AG04449 (cell line): ENCODE data around the gene KLHL28.

Source experiments
- CTCF ChIA-PET: fragments of 350-600 bp; formaldehyde crosslinking; extraction: SDS; loops from one replicate; lab custom pipeline; 2021; ENCODE audit warnings: antibody characterized with exemption; lab: Yijun Ruan, JAX
- POLR2A ChIA-PET: fragments of 400-600, 350-600 bp; formaldehyde crosslinking; extraction: SDS; loops from one replicate; lab custom pipeline; 2020; ENCODE audit warnings: antibody characterized with exemption, inconsistent platforms; lab: Yijun Ruan, JAX
- DNase-seq: peaks from one replicate; pipeline ENCODE4 v3.0.0-alpha.2; 2010; ENCODE audit warnings: low read depth, low spot score
- H3K4me3 ChIP-seq: 2 replicates; pipeline ENCODE4 v1.5.1; 2011; ENCODE audit warnings: low read depth, mild to moderate bottlenecking, control low read depth, low read length
- TF ChIP-seq, protein P1 (sequence below): IDR thresholded peaks from one replicate; pipeline ENCODE4 v1.5.1; 2011; ENCODE audit warnings: mild to moderate bottlenecking, moderate library complexity, low read length, control low read depth, inconsistent platforms; ENCODE audit not compliant: insufficient read depth; ENCODE audit errors: missing control alignments

KLHL28 gene

GRCh38 chr14:44955528-44955927 is 6.2 kb downstream of the KLHL28 start:
- no peak overlapping the region for H3K4me3 ChIP-seq
- CTCF ChIA-PET, result interaction anchor here (0.6 kb wide), 1 partner anchor 13 kb away, joined by 3 read pairs; no protein-coding TSS in a partner anchor
- DNase-seq, result no peak
- POLR2A ChIA-PET, result no interaction called here
- TF ChIP-seq, protein P1, sequence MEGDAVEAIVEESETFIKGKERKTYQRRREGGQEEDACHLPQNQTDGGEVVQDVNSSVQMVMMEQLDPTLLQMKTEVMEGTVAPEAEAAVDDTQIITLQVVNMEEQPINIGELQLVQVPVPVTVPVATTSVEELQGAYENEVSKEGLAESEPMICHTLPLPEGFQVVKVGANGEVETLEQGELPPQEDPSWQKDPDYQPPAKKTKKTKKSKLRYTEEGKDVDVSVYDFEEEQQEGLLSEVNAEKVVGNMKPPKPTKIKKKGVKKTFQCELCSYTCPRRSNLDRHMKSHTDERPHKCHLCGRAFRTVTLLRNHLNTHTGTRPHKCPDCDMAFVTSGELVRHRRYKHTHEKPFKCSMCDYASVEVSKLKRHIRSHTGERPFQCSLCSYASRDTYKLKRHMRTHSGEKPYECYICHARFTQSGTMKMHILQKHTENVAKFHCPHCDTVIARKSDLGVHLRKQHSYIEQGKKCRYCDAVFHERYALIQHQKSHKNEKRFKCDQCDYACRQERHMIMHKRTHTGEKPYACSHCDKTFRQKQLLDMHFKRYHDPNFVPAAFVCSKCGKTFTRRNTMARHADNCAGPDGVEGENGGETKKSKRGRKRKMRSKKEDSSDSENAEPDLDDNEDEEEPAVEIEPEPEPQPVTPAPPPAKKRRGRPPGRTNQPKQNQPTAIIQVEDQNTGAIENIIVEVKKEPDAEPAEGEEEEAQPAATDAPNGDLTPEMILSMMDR, result no peak

GRCh38 chr14:44954750-44955149 is 7.0 kb downstream of the KLHL28 start:
- H3K4me3 ChIP-seq, result no peak overlapping the region
- ChIA-PET POLR2A (no interaction called here), CTCF (no interaction called here)
- DNase-seq, result no peak
- TF ChIP-seq, protein P1, result no peak

DNA sequence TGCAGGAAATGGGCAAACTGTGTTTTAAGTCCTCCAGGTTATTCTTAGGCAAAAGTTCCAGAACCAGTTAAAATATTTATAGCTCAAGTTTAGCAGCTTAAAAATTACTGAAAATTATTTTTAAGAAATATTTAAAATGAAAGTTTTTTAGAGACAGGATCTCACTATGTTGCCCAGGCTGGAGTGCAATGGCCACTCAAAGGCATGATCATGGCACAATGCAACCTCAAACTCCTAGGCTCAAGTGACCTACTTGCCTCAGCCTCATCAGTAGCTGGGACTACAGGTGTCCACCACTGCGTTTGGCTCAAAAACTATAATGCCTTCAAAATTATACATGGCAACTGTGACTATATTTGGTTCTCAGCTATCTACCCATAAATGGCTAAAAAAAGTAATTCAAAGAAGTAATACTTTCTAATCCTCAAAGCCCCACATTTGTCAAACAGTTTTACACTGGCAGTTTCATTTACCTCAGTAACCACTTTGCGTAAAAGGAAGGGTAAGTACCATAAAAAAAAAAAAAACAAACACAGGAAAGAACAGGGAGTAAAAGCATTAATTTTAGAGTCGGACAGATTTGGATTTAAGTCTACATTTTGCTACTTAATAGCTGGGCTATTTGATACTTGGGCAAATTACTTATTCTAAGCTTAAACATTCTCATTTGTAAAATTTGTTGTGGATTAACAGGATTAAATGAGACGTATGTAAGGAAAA is 9.2 kb downstream of the KLHL28 start:
- no peak for DNase-seq
- CTCF ChIA-PET, result no interaction called here
- POLR2A ChIA-PET, result no interaction called here
- TF ChIP-seq, protein P1, result no peak
- no peak overlapping the region for H3K4me3 ChIP-seq

GRCh38 chr14:44951051-44951450 is 10.7 kb downstream of the KLHL28 start:
- TF ChIP-seq, protein P1, result no peak

DNA sequence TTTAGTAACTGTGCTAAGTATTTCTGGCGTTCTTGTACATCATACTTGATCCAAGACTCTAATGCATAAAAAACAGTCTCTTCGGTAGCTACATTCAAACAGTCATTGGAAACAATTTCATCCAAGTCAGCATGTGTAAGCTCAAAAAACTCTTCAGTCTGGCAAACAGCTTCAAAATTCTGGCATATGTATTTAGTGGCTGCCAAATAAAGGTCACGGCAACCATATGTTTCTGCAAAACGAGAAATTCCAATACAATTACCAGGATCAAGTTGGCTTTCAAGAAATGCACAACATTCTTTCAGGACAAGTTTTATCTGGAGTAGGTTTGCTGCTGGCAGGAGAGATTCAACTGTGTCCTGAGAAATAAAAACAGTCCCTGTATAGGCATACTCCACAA is 16.5 kb downstream of the KLHL28 start:
- DNase-seq, result peak; percentile 87
- TF ChIP-seq, protein P1, result no peak
- POLR2A ChIA-PET, result interaction anchor here (1.1 kb wide), 1 partner anchor 17 kb away, joined by 5 read pairs; the partner anchor contains the start of genes KLHL28 and TOGARAM1
- CTCF ChIA-PET, result interaction anchor here (1.3 kb wide), 1 partner anchor 14 kb away, joined by 3 read pairs; no protein-coding TSS in a partner anchor
- no peak overlapping the region for H3K4me3 ChIP-seq

More at GRCh38 chr14:44951051-44951450, 10.7 kb downstream of the KLHL28 start:
- no peak for DNase-seq
- CTCF ChIA-PET, result no interaction called here
- H3K4me3 ChIP-seq, result no peak overlapping the region
- POLR2A ChIA-PET, result no interaction called here

DNA sequence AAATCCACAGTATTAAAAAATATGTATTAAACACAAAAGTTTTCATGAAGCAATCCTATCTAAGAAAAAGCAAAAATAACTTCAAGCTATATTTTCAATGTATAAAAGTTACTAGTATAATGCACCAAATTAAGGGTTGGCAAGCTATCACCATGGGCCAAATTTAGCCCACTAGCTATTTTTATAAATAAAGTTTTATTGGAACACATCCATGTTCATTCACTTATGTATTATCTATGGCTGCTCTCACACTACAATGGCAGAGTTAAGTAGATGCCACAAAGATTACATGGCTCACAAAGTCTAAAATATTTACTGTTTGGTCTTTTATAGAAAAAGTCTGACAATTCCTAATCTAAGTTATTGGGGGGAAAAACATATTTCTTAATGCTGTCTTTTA is 17.6 kb downstream of the KLHL28 start:
- ChIA-PET POLR2A (no interaction called here), CTCF (no interaction called here)
- no peak overlapping the region for H3K4me3 ChIP-seq
- DNase-seq, result no peak
- TF ChIP-seq, protein P1, result no peak
